BLaER1 treated with 17β-estradiol and CSF1 and Interleukin-3, amounts not matched to agents 10 nM and 100 nM (cell line): Measurements from ENCODE around the gene KRTAP5-4.
"Not testable (repeated sequence)": the region's sequence is repeated elsewhere in the genome, so short reads cannot be mapped to it uniquely, and the experiment has no call there.

Experiments
- H3K27ac ChIP-seq, 11 experiments: shearing (Covaris generic); formaldehyde crosslinking; 2 replicates each; pipeline ENCODE4 v1.8.1; 2022
- H3K27me3 ChIP-seq, 11 experiments: shearing (Covaris generic); formaldehyde crosslinking; 2 replicates each; pipeline ENCODE4 v1.8.1; 2022
- H3K36me3 ChIP-seq, 11 experiments: shearing (Covaris generic); formaldehyde crosslinking; 2 replicates each; pipeline ENCODE4 v1.8.1; 2022
- H3K4me1 ChIP-seq, 10 experiments: shearing (Covaris generic); formaldehyde crosslinking; 2 replicates each; pipeline ENCODE4 v1.8.1; 2022
- H3K4me2 ChIP-seq, 11 experiments: shearing (Covaris generic); formaldehyde crosslinking; 2 replicates each; pipeline ENCODE4 v1.8.1; 2022
- H3K4me3 ChIP-seq, 10 experiments: shearing (Covaris generic); formaldehyde crosslinking; 2 replicates each; pipeline ENCODE4 v1.8.1; 2022
- H3K9ac ChIP-seq, 11 experiments: shearing (Covaris generic); formaldehyde crosslinking; 2 replicates each; pipeline ENCODE4 v1.8.1; 2022
- H3K9me3 ChIP-seq, 11 experiments: shearing (Covaris generic); formaldehyde crosslinking; replicated peaks in 1 of 11; 2 replicates each; pipeline ENCODE4 v1.8.1; 2022
- H4K20me1 ChIP-seq, 11 experiments: shearing (Covaris generic); formaldehyde crosslinking; 2 replicates each; pipeline ENCODE4 v1.8.1; 2022
- Cebpa-rat ChIP-seq, 11 experiments: shearing (Covaris generic); IDR thresholded peaks; 2 replicates each; pipeline ENCODE4 v1.8.1; 2022

KRTAP5-4 gene

GRCh38 chr11:1622086-1622485, at the start of gene KRTAP5-4:
TSS of gene KRTAP5-4 (minus strand) at chr11:1622138. CDS start at chr11:1622093, 45 bp downstream.
- Histone ChIP-seq H3K27me3 (no peaks in the 10 kb centered on the region), H4K20me1 (no peaks in the 10 kb centered on the region; a peak in 1 of 22 replicates), H3K27ac (no peak within 1 kb of the TSS), H3K9me3 (peaks cover 0 to 17% (median 10%) of the 10 kb centered on the region in 11 experiments; a peak in 12 of 22 replicates), H3K4me3 (no peak within 1 kb of the TSS), H3K4me1 (peaks cover 8 to 10% (median 9%) of the 10 kb centered on the region in 10 experiments; a peak in 19 of 20 replicates), H3K9ac (no peak within 1 kb of the TSS), H3K4me2 (no peak within 1 kb of the TSS), H3K36me3 (no peaks in the 10 kb centered on the region)
- TF ChIP-seq Cebpa-rat (IDR thresholded peaks at IDR 0.05) = no peak

- peaks cover 0 to 8% (median 0%) of the 10 kb centered on the region in 10 experiments; a peak in 2 of 20 replicates for H3K4me1 ChIP-seq
These were observed 49.7 kb upstream of the KRTAP5-4 start for GRCh38 chr11:1671658-1672057.

GRCh38 chr11:1670905-1671371, 49.0 kb upstream of the KRTAP5-4 start:
- Histone ChIP-seq H3K4me1 (peaks cover 0 to 8% (median 0%) of the 10 kb centered on the region in 10 experiments; a peak in 2 of 20 replicates), H3K4me2 (no peak overlapping the region), H3K9ac (no peak overlapping the region), H4K20me1 (no peaks in the 10 kb centered on the region), H3K4me3 (no peak overlapping the region), H3K27ac (no peak overlapping the region), H3K27me3 (peaks cover 10 to 45% (median 29%) of the 10 kb centered on the region in 11 experiments), H3K9me3 (no peaks in the 10 kb centered on the region), H3K36me3 (no peaks in the 10 kb centered on the region)
- TF ChIP-seq Cebpa-rat (IDR thresholded peaks at IDR 0.05) = no peak

More at GRCh38 chr11:1671658-1672057, 49.7 kb upstream of the KRTAP5-4 start:
- TF ChIP-seq Cebpa-rat (IDR thresholded peaks at IDR 0.05) = no peak
- Histone ChIP-seq H4K20me1 (no peaks in the 10 kb centered on the region), H3K36me3 (no peaks in the 10 kb centered on the region), H3K9me3 (no peaks in the 10 kb centered on the region), H3K27me3 (peaks cover 10 to 45% (median 29%) of the 10 kb centered on the region in 11 experiments), H3K4me2 (no peak overlapping the region), H3K9ac (no peak overlapping the region), H3K27ac (no peak overlapping the region), H3K4me3 (no peak overlapping the region)

GRCh38 chr11:1670457-1670856, 48.5 kb upstream of the KRTAP5-4 start:
- not testable (repeated sequence) for H3K4me1 ChIP-seq, H3K36me3 ChIP-seq, H3K4me2 ChIP-seq, H3K9ac ChIP-seq, H4K20me1 ChIP-seq, H3K9me3 ChIP-seq, H3K4me3 ChIP-seq, H3K27ac ChIP-seq
- H3K27me3 ChIP-seq = peaks cover 10 to 45% (median 29%) of the 10 kb centered on the region in 11 experiments

GRCh38 chr11:1669546-1670218, 47.7 kb upstream of the KRTAP5-4 start:
- Histone ChIP-seq H3K4me2 (no peak overlapping the region), H4K20me1 (no peaks in the 10 kb centered on the region), H3K27me3 (peaks cover 10 to 42% (median 29%) of the 10 kb centered on the region in 11 experiments), H3K9me3 (no peaks in the 10 kb centered on the region), H3K4me1 (peaks cover 0 to 8% (median 0%) of the 10 kb centered on the region in 10 experiments; a peak in 2 of 20 replicates), H3K9ac (no peak overlapping the region), H3K4me3 (no peak overlapping the region), H3K36me3 (no peaks in the 10 kb centered on the region), H3K27ac (no peak overlapping the region)
- no peak for TF ChIP-seq Cebpa-rat (IDR thresholded peaks at IDR 0.05)

GRCh38 chr11:1668911-1669473, 47.1 kb upstream of the KRTAP5-4 start:
- peaks cover 0 to 8% (median 0%) of the 10 kb centered on the region in 10 experiments; a peak in 2 of 20 replicates for H3K4me1 ChIP-seq
- TF ChIP-seq Cebpa-rat (IDR thresholded peaks at IDR 0.05) = no peak
- H3K36me3 ChIP-seq = no peaks in the 10 kb centered on the region
- H3K4me2 ChIP-seq = no peak overlapping the region
- H3K4me3 ChIP-seq = no peak overlapping the region
- no peaks in the 10 kb centered on the region for H4K20me1 ChIP-seq
- H3K9ac ChIP-seq = no peak overlapping the region
- peaks cover 10 to 42% (median 24%) of the 10 kb centered on the region in 11 experiments for H3K27me3 ChIP-seq
- no peak overlapping the region for H3K27ac ChIP-seq
- no peaks in the 10 kb centered on the region for H3K9me3 ChIP-seq

GRCh38 chr11:1667906-1668305, 46.0 kb upstream of the KRTAP5-4 start:
- Histone ChIP-seq H3K27ac (no peak overlapping the region), H3K4me1 (peaks cover 0 to 5% (median 0%) of the 10 kb centered on the region in 10 experiments; a peak in 2 of 20 replicates), H3K9me3 (no peaks in the 10 kb centered on the region), H3K4me2 (no peak overlapping the region), H3K4me3 (no peak overlapping the region), H4K20me1 (no peaks in the 10 kb centered on the region), H3K9ac (no peak overlapping the region), H3K27me3 (peaks cover 10 to 38% (median 24%) of the 10 kb centered on the region in 11 experiments), H3K36me3 (no peaks in the 10 kb centered on the region)
- TF ChIP-seq Cebpa-rat (IDR thresholded peaks at IDR 0.05) = no peak

GRCh38 chr11:1667121-1667850, 45.3 kb upstream of the KRTAP5-4 start:
- no peak overlapping the region for H3K27ac ChIP-seq
- peaks cover 0 to 5% (median 0%) of the 10 kb centered on the region in 10 experiments; a peak in 6 of 20 replicates for H3K4me1 ChIP-seq
- no peak overlapping the region for H3K4me2 ChIP-seq
- peaks cover 10 to 38% (median 24%) of the 10 kb centered on the region in 11 experiments for H3K27me3 ChIP-seq
- H3K4me3 ChIP-seq = no peak overlapping the region
- H3K36me3 ChIP-seq = no peaks in the 10 kb centered on the region
- no peaks in the 10 kb centered on the region for H3K9me3 ChIP-seq
- no peak overlapping the region for H3K9ac ChIP-seq
- TF ChIP-seq Cebpa-rat (IDR thresholded peaks at IDR 0.05) = no peak
- H4K20me1 ChIP-seq = no peaks in the 10 kb centered on the region

GRCh38 chr11:1665313-1665712, 43.4 kb upstream of the KRTAP5-4 start:
- Histone ChIP-seq H3K27me3 (peaks cover 10 to 33% (median 24%) of the 10 kb centered on the region in 11 experiments), H3K9ac (no peak overlapping the region), H3K27ac (no peak overlapping the region), H3K9me3 (no peaks in the 10 kb centered on the region), H3K4me1 (peaks cover 0 to 24% (median 16%) of the 10 kb centered on the region in 10 experiments; a peak in 17 of 20 replicates), H3K36me3 (no peaks in the 10 kb centered on the region), H3K4me2 (no peak overlapping the region), H4K20me1 (no peaks in the 10 kb centered on the region), H3K4me3 (no peak overlapping the region)
- no peak for TF ChIP-seq Cebpa-rat (IDR thresholded peaks at IDR 0.05)

GRCh38 chr11:1662699-1663283, 40.9 kb upstream of the KRTAP5-4 start:
- not testable (repeated sequence) for H3K9me3 ChIP-seq, H4K20me1 ChIP-seq, H3K27ac ChIP-seq, H3K4me3 ChIP-seq, H3K4me2 ChIP-seq, H3K36me3 ChIP-seq, H3K9ac ChIP-seq
- Histone ChIP-seq H3K27me3 (peaks cover 0 to 22% (median 9%) of the 10 kb centered on the region in 11 experiments; a peak in 16 of 22 replicates), H3K4me1 (peaks cover 7 to 45% (median 41%) of the 10 kb centered on the region in 10 experiments; a peak in 19 of 20 replicates)

GRCh38 chr11:1661454-1662269, 39.7 kb upstream of the KRTAP5-4 start:
- H3K27ac ChIP-seq, H3K4me3 ChIP-seq, H4K20me1 ChIP-seq, H3K9me3 ChIP-seq, H3K9ac ChIP-seq, H3K36me3 ChIP-seq: not testable (repeated sequence)
- Histone ChIP-seq H3K27me3 (peaks cover 0 to 22% (median 9%) of the 10 kb centered on the region in 11 experiments; a peak in 14 of 22 replicates), H3K4me2 (peak overlapping the region in 8 of 11 experiments; percentile 28 to 79 (median 58); a peak in 15 of 22 replicates), H3K4me1 (peaks cover 7 to 55% (median 49%) of the 10 kb centered on the region in 10 experiments; a peak in 19 of 20 replicates)
